ENCODE measurements around the gene ADRB2.

ADRB2 gene

GRCh38 chr5:148805326-148806290 lies 20.8 kb upstream of the ADRB2 start:
- no peak for DNase-seq

DNA sequence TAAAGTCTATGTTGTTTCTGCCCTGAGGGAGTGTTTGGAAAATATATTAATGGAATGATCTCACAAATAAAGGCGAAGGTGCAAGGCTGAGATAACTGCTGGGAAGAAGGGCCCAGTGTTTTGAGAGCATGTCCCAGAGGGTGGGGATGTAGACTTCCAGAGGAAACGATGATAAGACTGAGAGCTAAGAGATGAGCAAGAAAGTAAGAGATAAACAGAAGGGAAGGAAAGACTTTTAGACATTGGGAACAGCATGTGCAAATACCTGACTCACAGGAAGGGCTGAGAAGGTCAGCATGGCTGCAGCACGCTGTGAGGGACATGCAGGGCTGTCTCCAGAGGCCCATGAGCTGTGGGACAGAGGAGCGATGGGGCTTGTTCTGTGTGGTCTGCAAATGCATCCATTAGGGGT lies 19.9 kb upstream of the ADRB2 start:
- DNase-seq, result no peak

DNA sequence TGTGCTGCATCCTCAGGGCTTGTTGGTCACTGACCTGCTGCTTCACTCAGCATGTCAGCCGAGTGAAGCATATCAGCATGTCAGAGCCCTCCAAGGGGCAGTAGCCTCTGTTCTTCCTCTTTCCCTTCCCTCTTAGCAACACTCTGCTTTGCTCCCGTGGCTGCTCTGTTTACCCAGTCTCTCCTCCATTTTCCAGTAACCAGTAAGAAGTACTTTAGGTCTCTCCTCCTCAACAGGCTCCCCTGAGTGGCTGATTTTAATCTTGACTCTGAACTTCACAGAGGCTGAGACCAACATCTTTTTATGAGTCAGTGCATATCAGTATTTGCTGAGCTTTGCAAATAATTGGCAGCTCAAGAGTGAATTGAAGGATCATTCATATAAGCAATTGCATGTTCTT lies 18.6 kb upstream of the ADRB2 start:
- no peak for DNase-seq

GRCh38 chr5:148808864-148809642 lies 17.4 kb upstream of the ADRB2 start:
- DNase-seq, result peak; percentile 60

GRCh38 chr5:148809781-148810524 lies 16.5 kb upstream of the ADRB2 start:
- DNase-seq, result no peak

GRCh38 chr5:148810823-148811222 lies 15.6 kb upstream of the ADRB2 start:
- no peak for DNase-seq

- no peak for DNase-seq
Measured at GRCh38 chr5:148811756-148812155, 14.7 kb upstream of the ADRB2 start.

DNA sequence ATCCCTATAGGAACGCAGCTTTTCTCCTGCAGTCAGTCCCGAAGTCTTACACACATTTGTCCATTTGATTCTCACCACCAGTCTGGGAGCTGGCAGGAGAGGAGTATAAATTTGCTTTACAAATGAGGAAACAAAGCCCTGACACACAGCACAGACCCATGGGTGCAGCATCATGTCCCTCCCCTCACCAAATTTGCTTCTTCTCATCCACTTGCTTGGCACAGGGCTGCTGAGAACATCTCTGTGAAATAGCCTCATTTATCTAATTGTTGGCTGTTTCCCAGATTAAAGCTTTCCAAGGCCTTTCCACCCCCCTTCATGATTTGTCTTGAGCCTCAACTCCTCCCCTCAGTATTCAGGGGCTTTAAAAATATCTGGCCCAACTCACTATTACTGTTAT lies 11.3 kb upstream of the ADRB2 start:
- no peak for DNase-seq

DNA sequence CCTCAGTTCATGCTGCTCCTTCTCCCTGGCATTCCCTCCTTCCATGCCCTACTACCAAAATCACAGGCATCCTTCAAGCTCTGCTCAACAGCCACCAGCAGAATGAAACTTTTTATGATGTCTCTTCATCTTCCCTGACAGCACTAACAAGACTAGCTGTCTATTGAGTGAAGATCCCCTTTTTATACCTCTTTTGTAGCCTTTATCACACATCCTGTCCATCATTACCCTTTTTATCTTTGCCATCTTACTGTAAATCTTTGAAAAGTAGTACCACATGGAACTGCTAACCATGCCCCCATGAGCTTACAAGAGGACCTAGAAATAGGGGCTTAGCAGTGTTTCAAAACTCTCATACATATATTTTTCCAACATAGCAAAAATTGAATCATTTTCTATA lies 10.8 kb upstream of the ADRB2 start:
- DNase-seq, result no peak

GRCh38 chr5:148816357-148816756 lies 10.1 kb upstream of the ADRB2 start:
- no peak for DNase-seq

DNA sequence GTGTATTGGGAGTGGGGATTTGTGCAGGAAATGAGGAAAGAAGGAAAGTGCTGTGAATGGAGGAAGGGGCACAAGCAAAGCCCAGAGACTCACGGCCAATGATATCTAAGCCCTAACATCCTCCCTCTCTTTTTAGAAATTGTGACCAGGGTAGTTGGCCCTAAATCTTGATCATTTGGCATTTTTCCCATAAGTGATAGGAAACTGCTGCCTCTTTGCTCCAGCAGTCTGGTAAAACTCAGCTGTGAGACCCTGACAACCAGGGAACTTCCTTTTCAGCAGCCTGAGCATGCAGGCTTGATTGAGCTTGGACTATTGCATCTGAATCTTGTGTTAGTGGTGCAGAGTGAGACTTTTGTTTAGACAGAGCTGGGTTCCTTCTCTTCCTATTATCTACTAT lies 9.6 kb upstream of the ADRB2 start:
- DNase-seq, result no peak

DNA sequence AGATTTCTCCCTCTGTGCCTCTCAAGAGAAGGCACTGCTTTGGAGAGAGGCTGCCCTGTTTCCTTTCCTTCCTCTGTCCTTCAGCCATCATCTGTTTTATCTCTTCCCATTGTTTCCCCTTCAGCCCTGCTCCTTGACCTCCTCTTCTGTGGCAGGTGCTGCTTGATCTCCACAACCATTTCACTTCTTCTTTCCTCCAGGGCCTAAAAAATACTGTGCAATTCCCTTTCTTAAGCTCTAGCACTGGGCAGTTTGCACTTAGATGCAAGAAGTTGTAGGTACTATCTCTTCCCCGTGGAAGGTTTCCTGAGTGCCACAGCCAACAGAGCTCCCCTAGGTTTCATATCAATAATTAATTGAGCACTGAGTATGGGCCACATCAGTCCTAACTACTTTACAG lies 8.8 kb upstream of the ADRB2 start:
- DNase-seq, result no peak

DNA sequence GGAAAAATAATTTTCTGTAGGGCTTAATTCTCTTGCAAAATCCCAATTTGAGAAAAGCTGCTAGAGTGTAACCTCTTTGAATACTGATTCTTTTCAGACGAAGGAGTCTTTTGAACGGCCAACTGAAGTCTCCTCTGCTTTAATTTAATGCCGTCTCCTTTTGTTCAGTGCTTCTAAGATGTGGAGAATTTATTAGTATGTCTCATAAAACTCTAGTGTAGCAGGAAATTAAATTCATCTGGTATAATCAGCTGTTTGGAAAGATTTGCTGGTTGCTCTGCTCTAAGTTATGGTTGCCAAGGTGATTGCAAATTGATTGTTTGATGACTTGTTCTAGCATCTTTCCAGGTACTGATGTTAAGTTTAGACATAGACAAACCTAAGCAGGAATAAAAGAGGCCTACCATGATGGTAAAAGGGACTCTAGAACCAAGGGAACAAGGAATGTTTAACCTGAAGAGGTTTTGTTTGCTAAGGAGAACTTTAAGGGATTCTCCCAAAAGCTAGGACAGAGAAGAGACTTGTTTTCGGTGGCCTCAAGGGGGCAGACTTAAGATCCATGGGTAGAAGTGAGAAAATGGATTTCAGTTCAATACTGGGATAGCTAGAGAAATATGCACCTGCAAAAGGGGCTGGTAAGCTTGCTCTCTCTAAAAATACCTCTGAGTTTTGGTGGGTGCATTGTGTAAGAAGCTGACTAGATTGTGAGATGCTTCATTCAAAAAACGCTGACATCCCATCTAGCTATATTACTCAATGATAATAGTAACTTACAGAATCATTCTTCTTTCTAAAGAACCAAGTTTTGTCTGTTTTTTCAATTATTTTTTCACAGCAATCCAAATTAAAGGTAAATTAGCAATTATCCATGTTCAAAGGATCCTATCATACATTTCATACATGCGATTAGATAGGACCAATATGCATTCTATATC lies 5.7 kb upstream of the ADRB2 start:
- DNase-seq, result peak; percentile 44

- DNase-seq, result no peak
Measured at GRCh38 chr5:148823871-148824270, 2.5 kb upstream of the ADRB2 start.

DNA sequence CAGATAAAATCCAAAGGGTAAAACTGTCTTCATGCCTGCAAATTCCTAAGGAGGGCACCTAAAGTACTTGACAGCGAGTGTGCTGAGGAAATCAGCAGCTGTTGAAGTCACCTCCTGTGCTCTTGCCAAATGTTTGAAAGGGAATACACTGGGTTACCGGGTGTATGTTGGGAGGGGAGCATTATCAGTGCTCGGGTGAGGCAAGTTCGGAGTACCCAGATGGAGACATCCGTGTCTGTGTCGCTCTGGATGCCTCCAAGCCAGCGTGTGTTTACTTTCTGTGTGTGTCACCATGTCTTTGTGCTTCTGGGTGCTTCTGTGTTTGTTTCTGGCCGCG lies 727 bp upstream of the ADRB2 start:
- DNase-seq, result no peak

DNA sequence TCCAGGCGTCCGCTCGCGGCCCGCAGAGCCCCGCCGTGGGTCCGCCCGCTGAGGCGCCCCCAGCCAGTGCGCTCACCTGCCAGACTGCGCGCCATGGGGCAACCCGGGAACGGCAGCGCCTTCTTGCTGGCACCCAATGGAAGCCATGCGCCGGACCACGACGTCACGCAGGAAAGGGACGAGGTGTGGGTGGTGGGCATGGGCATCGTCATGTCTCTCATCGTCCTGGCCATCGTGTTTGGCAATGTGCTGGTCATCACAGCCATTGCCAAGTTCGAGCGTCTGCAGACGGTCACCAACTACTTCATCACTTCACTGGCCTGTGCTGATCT lies 294 bp downstream of the ADRB2 start:
- DNase-seq, result no peak

GRCh38 chr5:148827723-148828122 lies 1.3 kb downstream of the ADRB2 start:
- DNase-seq, result no peak

DNA sequence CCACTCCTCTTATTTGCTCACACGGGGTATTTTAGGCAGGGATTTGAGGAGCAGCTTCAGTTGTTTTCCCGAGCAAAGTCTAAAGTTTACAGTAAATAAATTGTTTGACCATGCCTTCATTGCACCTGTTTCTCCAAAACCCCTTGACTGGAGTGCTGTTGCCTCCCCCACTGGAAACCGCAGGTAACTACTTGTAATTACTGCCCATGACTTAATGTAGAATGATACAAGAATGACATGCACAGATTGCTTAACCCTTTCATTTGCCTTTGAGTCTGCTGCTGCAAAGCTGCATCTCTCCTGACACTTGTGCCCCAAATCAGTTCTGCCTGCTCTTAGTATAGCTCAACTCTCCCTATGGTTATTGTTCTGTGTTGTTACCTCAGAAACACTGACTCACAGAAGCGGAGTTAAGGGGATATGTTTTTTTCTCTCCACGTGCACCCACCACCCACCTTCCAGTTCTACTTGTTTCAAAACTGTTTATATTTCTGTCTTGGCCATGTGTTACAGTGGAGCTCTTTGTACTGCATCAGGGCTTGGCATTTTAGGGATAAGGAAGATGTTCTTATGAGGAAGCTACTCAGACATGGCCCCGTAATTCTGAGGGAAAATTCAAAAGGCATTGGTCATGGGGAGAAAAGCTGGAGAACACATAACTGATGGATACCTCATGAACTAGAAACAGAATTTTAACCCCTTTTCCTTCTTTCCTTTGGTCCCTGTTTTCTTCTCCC lies 2.3 kb downstream of the ADRB2 start:
- DNase-seq, result peak; percentile 30

DNA sequence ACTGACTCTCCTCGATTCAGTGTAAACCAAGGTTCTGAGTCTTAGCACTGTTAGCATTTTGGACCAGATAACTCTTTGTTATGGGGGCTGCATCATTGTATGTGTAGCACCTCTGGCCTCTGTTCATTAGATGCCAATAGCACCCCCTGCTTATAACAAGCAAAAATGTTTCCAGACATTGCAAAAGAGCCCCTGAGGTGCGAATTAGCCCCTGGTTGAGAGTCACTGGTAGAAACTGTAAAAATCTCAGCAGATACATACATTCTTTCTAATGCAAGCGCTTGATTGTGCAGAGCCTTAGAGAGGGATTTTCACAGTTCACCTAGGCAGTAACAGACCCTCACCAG lies 2.8 kb downstream of the ADRB2 start:
- DNase-seq, result no peak

DNA sequence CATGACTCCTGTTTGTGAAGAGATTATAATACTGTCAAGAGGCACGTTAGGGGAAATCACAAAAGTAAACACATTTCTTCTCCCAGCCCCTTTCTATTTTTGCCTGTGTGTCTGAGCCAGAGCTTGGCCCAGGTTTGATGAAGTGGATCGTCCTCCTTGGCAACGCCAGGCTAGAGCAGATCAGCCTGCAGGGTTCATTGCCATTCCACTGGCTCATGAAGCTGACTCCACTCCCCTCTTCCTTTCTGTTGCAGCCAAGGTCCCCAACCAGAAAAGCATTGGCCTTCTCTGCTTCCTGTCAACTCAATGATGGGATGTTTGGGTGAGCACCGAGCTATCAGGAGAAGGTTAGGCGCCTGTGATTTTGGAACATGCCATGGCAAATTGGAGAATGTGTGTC lies 3.3 kb downstream of the ADRB2 start:
- no peak for DNase-seq

GRCh38 chr5:148830211-148830610 lies 3.8 kb downstream of the ADRB2 start:
- no peak for DNase-seq

All from CD4-positive, alpha-beta T cell treated with Interleukin-12 subunit alpha and Interleukin-12 subunit beta, for 1 hour (primary cell).